ENCODE measurements around the gene LIPT1. TPM values are rescaled to one million over a fixed set of nuclear protein-coding genes. Genes with fewer than 3 reads are reported as not detected.

The LIPT1 gene
- total and polyA plus RNA-seq, 4 donors, result 2.3 to 4.8 (median 3.5) TPM

DNA sequence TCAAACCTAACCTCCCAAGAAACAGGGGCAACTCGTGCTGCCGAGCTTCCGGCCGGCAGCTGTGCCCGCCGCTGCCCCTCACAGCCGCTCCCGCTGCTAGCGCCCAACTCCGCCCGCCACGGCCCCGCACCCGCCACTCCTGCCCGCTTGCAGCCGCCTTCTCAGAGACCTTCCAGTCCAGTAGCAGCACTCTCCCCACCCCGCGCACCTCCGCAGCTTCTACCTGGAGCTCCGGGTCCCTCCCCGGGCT is 14.0 kb upstream of the LIPT1 start (continued):
- TF ChIP-seq, protein P1, sequence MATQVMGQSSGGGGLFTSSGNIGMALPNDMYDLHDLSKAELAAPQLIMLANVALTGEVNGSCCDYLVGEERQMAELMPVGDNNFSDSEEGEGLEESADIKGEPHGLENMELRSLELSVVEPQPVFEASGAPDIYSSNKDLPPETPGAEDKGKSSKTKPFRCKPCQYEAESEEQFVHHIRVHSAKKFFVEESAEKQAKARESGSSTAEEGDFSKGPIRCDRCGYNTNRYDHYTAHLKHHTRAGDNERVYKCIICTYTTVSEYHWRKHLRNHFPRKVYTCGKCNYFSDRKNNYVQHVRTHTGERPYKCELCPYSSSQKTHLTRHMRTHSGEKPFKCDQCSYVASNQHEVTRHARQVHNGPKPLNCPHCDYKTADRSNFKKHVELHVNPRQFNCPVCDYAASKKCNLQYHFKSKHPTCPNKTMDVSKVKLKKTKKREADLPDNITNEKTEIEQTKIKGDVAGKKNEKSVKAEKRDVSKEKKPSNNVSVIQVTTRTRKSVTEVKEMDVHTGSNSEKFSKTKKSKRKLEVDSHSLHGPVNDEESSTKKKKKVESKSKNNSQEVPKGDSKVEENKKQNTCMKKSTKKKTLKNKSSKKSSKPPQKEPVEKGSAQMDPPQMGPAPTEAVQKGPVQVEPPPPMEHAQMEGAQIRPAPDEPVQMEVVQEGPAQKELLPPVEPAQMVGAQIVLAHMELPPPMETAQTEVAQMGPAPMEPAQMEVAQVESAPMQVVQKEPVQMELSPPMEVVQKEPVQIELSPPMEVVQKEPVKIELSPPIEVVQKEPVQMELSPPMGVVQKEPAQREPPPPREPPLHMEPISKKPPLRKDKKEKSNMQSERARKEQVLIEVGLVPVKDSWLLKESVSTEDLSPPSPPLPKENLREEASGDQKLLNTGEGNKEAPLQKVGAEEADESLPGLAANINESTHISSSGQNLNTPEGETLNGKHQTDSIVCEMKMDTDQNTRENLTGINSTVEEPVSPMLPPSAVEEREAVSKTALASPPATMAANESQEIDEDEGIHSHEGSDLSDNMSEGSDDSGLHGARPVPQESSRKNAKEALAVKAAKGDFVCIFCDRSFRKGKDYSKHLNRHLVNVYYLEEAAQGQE (IDR thresholded peaks at IDR 0.05), result no peak
- no peak for TF ChIP-seq EGR1 (IDR thresholded peaks at IDR 0.05; ENCODE audit: low read depth in 2 of 2)

DNA sequence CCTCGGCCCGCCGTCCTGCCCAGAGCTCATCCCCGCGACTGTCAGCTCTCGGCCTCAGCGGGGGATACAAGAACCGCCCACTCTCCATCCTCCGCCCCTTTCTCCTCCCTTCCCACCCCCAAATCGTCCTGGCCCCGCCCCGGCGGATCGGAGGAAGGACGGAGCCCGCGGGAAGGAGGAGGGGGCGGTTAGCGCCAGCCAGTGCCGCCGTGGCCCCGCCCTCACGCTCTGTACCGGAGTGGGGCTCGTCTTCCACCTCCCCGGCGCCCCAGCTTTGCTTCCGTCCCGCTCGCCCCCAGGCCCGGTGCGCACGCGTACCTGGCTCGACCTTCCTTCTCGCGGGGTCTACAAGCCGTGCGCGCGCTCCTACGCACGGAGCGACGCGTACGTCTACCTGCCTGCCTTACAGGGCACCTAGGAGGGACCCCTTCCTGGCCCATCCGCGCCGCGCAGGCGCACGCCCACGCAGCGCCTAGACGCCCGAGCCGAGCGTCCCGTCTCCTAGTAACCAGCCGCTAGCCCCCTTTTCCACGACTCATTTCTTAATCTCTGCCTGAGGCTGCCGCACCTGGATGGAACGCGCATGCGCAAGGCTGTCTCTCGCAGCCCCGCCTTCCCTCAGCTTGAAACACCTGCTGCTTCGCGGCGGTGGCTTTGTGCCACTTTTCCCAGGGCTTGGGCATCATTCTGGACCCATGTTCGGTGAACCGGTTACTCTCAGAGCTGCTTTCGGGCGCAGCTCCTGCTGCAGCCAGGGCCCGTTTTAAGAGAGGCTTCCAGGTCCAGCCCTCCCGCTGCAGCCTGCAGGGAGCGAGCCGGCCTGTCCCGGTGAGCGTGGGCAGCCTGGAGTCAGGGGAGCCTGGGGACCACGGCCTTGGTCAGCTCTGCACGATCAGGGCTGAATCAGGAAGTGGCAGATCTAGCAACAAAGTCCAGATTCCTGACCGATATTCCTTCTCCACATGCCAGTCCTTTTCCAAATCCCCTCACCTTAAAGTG is 13.4 kb upstream of the LIPT1 start, which contains the start of gene C2orf15:
Gene C2orf15 (plus strand): TSS at position 598 of the 999 bp plus-strand sequence. CDS start 8,852 bp downstream, outside the sequence.
- Histone ChIP-seq H3K4me1 (ENCODE audit: control insufficient read depth in 4 of 4, insufficient read depth in 4 of 4, low read length in 3 of 4) (peaks cover 1 to 11% (median 6%) of the 10 kb centered on the region in 4 donors), H3K27ac (ENCODE audit: low read depth in 1 of 2, low read length in 2 of 2) (peak within 1 kb of the TSS; percentile 76 to 96), H3K27me3 (ENCODE audit: control insufficient read depth in 4 of 4, insufficient read depth in 4 of 4, low read length in 3 of 4) (no peaks in the 10 kb centered on the region), H3K4me3 (ENCODE audit: low read depth in 1 of 3, low read length in 3 of 3) (peak within 1 kb of the TSS; percentile 73 to 98 (median 81)), H3K9me3 (ENCODE audit: control insufficient read depth in 4 of 4, low read length in 3 of 4) (no peaks in the 10 kb centered on the region), H3K9ac (ENCODE audit: low read depth in 1 of 2, low read length in 2 of 2) (peak within 1 kb of the TSS; percentile 70 to 86), H3K36me3 (ENCODE audit: control insufficient read depth in 4 of 4, insufficient read depth in 3 of 4, low read depth in 1 of 4, low read length in 3 of 4) (no peaks in the 10 kb centered on the region)
- WGBS, result under 1% methylated on average over 83 of the region's 84 CpGs
- peak; percentile 93 for DNase-seq (ENCODE audit: low spot score)
- peak; percentile 67 for TF ChIP-seq SP1 (IDR thresholded peaks at IDR 0.05)
- TF ChIP-seq EGR1 (IDR thresholded peaks at IDR 0.05; ENCODE audit: low read depth in 2 of 2), result peak; percentile 83 to 99
- TF ChIP-seq, protein P2, sequence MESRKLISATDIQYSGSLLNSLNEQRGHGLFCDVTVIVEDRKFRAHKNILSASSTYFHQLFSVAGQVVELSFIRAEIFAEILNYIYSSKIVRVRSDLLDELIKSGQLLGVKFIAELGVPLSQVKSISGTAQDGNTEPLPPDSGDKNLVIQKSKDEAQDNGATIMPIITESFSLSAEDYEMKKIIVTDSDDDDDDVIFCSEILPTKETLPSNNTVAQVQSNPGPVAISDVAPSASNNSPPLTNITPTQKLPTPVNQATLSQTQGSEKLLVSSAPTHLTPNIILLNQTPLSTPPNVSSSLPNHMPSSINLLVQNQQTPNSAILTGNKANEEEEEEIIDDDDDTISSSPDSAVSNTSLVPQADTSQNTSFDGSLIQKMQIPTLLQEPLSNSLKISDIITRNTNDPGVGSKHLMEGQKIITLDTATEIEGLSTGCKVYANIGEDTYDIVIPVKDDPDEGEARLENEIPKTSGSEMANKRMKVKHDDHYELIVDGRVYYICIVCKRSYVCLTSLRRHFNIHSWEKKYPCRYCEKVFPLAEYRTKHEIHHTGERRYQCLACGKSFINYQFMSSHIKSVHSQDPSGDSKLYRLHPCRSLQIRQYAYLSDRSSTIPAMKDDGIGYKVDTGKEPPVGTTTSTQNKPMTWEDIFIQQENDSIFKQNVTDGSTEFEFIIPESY (IDR thresholded peaks at IDR 0.05), result peak; percentile 55
- peak; percentile 39 for TF ChIP-seq FOXA1 (IDR thresholded peaks at IDR 0.05)
- TF ChIP-seq JUND (IDR thresholded peaks at IDR 0.05), result peak in 1 of 2 donors; percentile 13
- TF ChIP-seq, protein P3, sequence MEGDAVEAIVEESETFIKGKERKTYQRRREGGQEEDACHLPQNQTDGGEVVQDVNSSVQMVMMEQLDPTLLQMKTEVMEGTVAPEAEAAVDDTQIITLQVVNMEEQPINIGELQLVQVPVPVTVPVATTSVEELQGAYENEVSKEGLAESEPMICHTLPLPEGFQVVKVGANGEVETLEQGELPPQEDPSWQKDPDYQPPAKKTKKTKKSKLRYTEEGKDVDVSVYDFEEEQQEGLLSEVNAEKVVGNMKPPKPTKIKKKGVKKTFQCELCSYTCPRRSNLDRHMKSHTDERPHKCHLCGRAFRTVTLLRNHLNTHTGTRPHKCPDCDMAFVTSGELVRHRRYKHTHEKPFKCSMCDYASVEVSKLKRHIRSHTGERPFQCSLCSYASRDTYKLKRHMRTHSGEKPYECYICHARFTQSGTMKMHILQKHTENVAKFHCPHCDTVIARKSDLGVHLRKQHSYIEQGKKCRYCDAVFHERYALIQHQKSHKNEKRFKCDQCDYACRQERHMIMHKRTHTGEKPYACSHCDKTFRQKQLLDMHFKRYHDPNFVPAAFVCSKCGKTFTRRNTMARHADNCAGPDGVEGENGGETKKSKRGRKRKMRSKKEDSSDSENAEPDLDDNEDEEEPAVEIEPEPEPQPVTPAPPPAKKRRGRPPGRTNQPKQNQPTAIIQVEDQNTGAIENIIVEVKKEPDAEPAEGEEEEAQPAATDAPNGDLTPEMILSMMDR (IDR thresholded peaks at IDR 0.05; ENCODE audit: low read depth, low read length, missing input control), result no peak
- no peak for TF ChIP-seq RAD21 (IDR thresholded peaks at IDR 0.05)
- TF ChIP-seq HNF4G (IDR thresholded peaks at IDR 0.05), result no peak
- no peak for TF ChIP-seq HNF4A (conservative IDR thresholded peaks at IDR 0.05)
- TF ChIP-seq YY1 (IDR thresholded peaks at IDR 0.05), result peak; percentile 69
- TF ChIP-seq, protein P1 (IDR thresholded peaks at IDR 0.05), result peak; percentile 82
- TF ChIP-seq, protein P4, sequence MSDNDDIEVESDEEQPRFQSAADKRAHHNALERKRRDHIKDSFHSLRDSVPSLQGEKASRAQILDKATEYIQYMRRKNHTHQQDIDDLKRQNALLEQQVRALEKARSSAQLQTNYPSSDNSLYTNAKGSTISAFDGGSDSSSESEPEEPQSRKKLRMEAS (IDR thresholded peaks at IDR 0.05), result no peak
- TF ChIP-seq RXRA (IDR thresholded peaks at IDR 0.05), result no peak
- peak; percentile 67 for TF ChIP-seq TAF1 (conservative IDR thresholded peaks at IDR 0.05)
- no peak for TF ChIP-seq FOXA2 (IDR thresholded peaks at IDR 0.05)
- peak in 1 of 2 donors; percentile 66 for TF ChIP-seq GABPA (IDR thresholded peaks at IDR 0.05 in 1 of 2, conservative IDR thresholded peaks at IDR 0.05 in 1 of 2)

Measured in liver (tissue), 9 donors.